Measurements from ENCODE around the gene OR52A1. TPM values are rescaled to one million over a fixed set of nuclear protein-coding genes. Genes with fewer than 3 reads are reported as not detected.
A peak's percentile ranks its signal among the peaks of the same experiment; 100 is the strongest.

OR52A1 gene
- polyA plus RNA-seq, 3 donors, result not detected

DNA sequence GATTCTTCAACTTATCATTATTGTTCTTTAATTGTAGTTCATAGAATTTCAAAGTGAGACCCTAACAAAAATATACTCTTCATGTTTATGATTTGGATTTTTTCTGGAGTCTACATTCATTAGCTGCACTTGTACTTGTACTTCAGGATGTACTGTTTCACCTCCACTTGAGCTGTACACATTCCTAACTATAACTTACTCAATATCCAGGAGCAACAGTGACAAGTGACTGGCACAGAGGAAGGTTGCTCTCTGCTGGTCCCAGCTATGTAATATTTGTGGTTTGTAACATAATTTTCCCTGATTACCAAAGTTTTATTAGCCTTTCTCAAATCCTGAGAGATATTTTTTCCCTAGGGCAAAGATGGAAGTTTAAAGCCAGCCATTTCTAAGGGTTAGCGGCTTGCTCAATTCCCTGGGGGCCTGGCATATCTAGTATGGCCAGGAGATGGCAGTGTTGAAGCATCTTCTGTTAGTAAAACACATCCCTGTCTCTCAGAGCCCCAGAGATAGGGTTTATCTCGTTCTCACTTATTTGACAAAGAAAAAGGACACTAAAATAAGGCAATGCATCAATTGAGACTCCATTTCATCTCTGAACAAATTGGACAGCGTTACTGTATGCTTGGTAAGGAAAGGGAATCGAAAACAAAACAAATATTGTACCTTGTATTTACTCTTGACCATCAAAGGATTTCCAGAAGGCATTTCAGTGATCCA, 30.6 kb downstream of the OR52A1 start:
- Histone ChIP-seq H3K4me1 (ENCODE audit: control insufficient read depth in 1 of 2, insufficient read depth in 2 of 2, low read length in 2 of 2) (no peaks in the 10 kb centered on the region), H4K20me1 (ENCODE audit: insufficient read depth, low read length) (no peaks in the 10 kb centered on the region), H3K4me2 (replicated peaks; ENCODE audit: extremely low read depth, low read length, poor library complexity, severe bottlenecking) (no peak overlapping the region), H2AFZ (ENCODE audit: insufficient read depth, low read depth, low read length, poor library complexity, severe bottlenecking) (no peak overlapping the region), H3K9ac (ENCODE audit: insufficient read depth, low read length, poor library complexity, severe bottlenecking) (no peak overlapping the region), H3K9me3 (replicated peaks in 1 of 2; ENCODE audit: control insufficient read depth in 1 of 2, insufficient read depth in 1 of 2, low read length in 2 of 2) (no peaks in the 10 kb centered on the region), H3K27me3 (ENCODE audit: control insufficient read depth in 2 of 2, insufficient read depth in 2 of 2, low read length in 2 of 2) (no peaks in the 10 kb centered on the region), H3K27ac (ENCODE audit: low read depth in 1 of 2, low read length in 2 of 2) (no peak overlapping the region), H3K36me3 (replicated peaks in 1 of 2; ENCODE audit: control insufficient read depth in 1 of 2, insufficient read depth in 2 of 2, low read length in 2 of 2) (no peaks in the 10 kb centered on the region), H3K4me3 (replicated peaks in 1 of 3; ENCODE audit: low read depth in 2 of 3, low read length in 3 of 3) (no peak overlapping the region), H3K79me2 (ENCODE audit: insufficient read depth, low read length) (no peaks in the 10 kb centered on the region)
- peak; percentile 6 to 33 (median 16) for DNase-seq
- Mint-ChIP-seq H3K27me3 (ENCODE audit: low read depth in 3 of 3) (peaks cover 2 to 6% (median 4%) of the 10 kb centered on the region in 3 donors), H3K4me3 (no peak overlapping the region), H3K27ac (no peak overlapping the region), H3K4me1 (no peaks in the 10 kb centered on the region), H3K36me3 (no peaks in the 10 kb centered on the region), H3K9me3 (no peaks in the 10 kb centered on the region)
- intact Hi-C loops (cut with micrococcal nuclease), result loop anchor here in 1 of 2 donors (10.0 kb wide), 1 partner anchor 681 kb away; the partner anchor contains the start of gene OR52N2
- no CpG with 5 or more reads among the region's 4 CpGs for WGBS (ENCODE audit: insufficient coverage)
- TF ChIP-seq, protein P1, sequence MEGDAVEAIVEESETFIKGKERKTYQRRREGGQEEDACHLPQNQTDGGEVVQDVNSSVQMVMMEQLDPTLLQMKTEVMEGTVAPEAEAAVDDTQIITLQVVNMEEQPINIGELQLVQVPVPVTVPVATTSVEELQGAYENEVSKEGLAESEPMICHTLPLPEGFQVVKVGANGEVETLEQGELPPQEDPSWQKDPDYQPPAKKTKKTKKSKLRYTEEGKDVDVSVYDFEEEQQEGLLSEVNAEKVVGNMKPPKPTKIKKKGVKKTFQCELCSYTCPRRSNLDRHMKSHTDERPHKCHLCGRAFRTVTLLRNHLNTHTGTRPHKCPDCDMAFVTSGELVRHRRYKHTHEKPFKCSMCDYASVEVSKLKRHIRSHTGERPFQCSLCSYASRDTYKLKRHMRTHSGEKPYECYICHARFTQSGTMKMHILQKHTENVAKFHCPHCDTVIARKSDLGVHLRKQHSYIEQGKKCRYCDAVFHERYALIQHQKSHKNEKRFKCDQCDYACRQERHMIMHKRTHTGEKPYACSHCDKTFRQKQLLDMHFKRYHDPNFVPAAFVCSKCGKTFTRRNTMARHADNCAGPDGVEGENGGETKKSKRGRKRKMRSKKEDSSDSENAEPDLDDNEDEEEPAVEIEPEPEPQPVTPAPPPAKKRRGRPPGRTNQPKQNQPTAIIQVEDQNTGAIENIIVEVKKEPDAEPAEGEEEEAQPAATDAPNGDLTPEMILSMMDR (IDR thresholded peaks at IDR 0.05), result peak; percentile 84

DNA sequence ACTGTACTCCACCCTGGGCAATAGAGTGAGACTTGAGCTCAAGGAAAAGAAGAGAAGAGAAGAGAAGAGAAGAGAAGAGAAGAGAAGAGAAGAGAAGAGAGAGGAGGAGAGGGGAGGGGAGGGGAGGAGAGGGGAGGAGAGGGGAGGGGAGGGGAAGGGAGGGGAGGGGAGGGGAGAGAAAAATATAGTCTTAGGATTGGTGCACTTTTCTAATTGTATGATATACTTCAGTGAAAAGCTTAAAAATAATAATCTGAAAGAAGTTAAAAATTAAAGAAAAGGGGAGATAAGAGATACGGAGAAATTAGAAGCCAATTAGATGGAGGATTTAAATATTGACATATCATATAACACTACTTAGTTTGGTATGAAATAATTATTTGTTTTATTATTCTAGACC, 35.7 kb downstream of the OR52A1 start:
- peaks cover 2 to 8% (median 3%) of the 10 kb centered on the region in 3 donors for H3K27me3 Mint-ChIP-seq (ENCODE audit: low read depth in 3 of 3)
- H3K36me3 Mint-ChIP-seq, result no peaks in the 10 kb centered on the region
- H3K4me1 Mint-ChIP-seq, result no peaks in the 10 kb centered on the region

More for the DNA sequence above, 35.7 kb downstream of the OR52A1 start:
- Histone ChIP-seq H3K4me2 (replicated peaks; ENCODE audit: extremely low read depth, low read length, poor library complexity, severe bottlenecking) (no peak overlapping the region), H3K4me3 (replicated peaks in 1 of 3; ENCODE audit: low read depth in 2 of 3, low read length in 3 of 3) (no peak overlapping the region), H3K79me2 (ENCODE audit: insufficient read depth, low read length) (no peaks in the 10 kb centered on the region), H3K4me1 (ENCODE audit: control insufficient read depth in 1 of 2, insufficient read depth in 2 of 2, low read length in 2 of 2) (no peaks in the 10 kb centered on the region), H3K36me3 (replicated peaks in 1 of 2; ENCODE audit: control insufficient read depth in 1 of 2, insufficient read depth in 2 of 2, low read length in 2 of 2) (no peaks in the 10 kb centered on the region), H2AFZ (ENCODE audit: insufficient read depth, low read depth, low read length, poor library complexity, severe bottlenecking) (no peak overlapping the region), H3K27me3 (ENCODE audit: control insufficient read depth in 2 of 2, insufficient read depth in 2 of 2, low read length in 2 of 2) (no peaks in the 10 kb centered on the region), H3K27ac (ENCODE audit: low read depth in 1 of 2, low read length in 2 of 2) (no peak overlapping the region), H3K9ac (ENCODE audit: insufficient read depth, low read length, poor library complexity, severe bottlenecking) (no peak overlapping the region), H3K9me3 (replicated peaks in 1 of 2; ENCODE audit: control insufficient read depth in 1 of 2, insufficient read depth in 1 of 2, low read length in 2 of 2) (no peaks in the 10 kb centered on the region), H4K20me1 (ENCODE audit: insufficient read depth, low read length) (no peaks in the 10 kb centered on the region)
- intact Hi-C loops (cut with micrococcal nuclease), result no loop called here
- Mint-ChIP-seq H3K4me3 (no peak overlapping the region), H3K27ac (no peak overlapping the region), H3K9me3 (peaks cover 0 to 3% (median 0%) of the 10 kb centered on the region in 7 donors)
- no peak for DNase-seq
- WGBS (ENCODE audit: insufficient coverage), result no CpG with 5 or more reads among the region's 1 CpG
- TF ChIP-seq, protein P1 (IDR thresholded peaks at IDR 0.05), result no peak

Measured in CD14-positive monocyte (primary cell).